Lung (tissue), 12 donors: ENCODE results near the gene SHF. TPM values are rescaled to one million over a fixed set of nuclear protein-coding genes. Genes with fewer than 3 reads are reported as not detected.

Experiments used
- ATAC-seq: fragments of 200-7000 bp; cut with Tn5 transposase; one replicate; pipeline ENCODE4 v1.9.1; 2020; ENCODE audit warnings: moderate number of reproducible peaks; ENCODE audit not compliant: insufficient read depth, low FRiP score
- DNase-seq, 3 donors: peaks; one replicate each; pipeline ENCODE4 v3.0.0-alpha.2; 2013 to 2017
- H3K27ac ChIP-seq, 2 donors: one replicate each; pipeline ENCODE4 v1.5.1; 2013; ENCODE audit warnings: mild to moderate bottlenecking in 2 of 2, moderate library complexity in 2 of 2, control low read depth in 1 of 2, inconsistent platforms in 1 of 2, low read depth in 1 of 2, low read length in 1 of 2
- H3K27me3 ChIP-seq, 3 donors: one replicate each; pipeline ENCODE4 v1.5.1; 2013; ENCODE audit warnings: low read length in 2 of 3; ENCODE audit not compliant: control insufficient read depth in 3 of 3, insufficient read depth in 3 of 3
- H3K36me3 ChIP-seq, 4 donors: one replicate each; pipeline ENCODE4 v1.5.1; 2013; ENCODE audit warnings: low read length in 4 of 4, mild to moderate bottlenecking in 1 of 4, moderate library complexity in 1 of 4; ENCODE audit not compliant: control insufficient read depth in 4 of 4, insufficient read depth in 4 of 4
- H3K4me1 ChIP-seq, 5 donors: one replicate each; pipeline ENCODE4 v1.5.1; 2013; ENCODE audit warnings: low read length in 5 of 5, mild to moderate bottlenecking in 2 of 5, moderate library complexity in 1 of 5; ENCODE audit not compliant: control insufficient read depth in 5 of 5, insufficient read depth in 5 of 5
- H3K4me3 ChIP-seq: one replicate; pipeline ENCODE4 v1.5.1; 2013; ENCODE audit warnings: mild to moderate bottlenecking, control low read depth, moderate library complexity
- H3K9ac ChIP-seq, 2 donors: one replicate each; pipeline ENCODE4 v1.5.1; 2013; ENCODE audit warnings: low read length in 2 of 2, control low read depth in 1 of 2; ENCODE audit not compliant: insufficient read depth in 1 of 2
- H3K9me3 ChIP-seq, 4 donors: one replicate each; pipeline ENCODE4 v1.5.1; 2013; ENCODE audit warnings: low read length in 3 of 4, mild to moderate bottlenecking in 1 of 4, moderate library complexity in 1 of 4; ENCODE audit not compliant: control insufficient read depth in 4 of 4, insufficient read depth in 3 of 4
- CTCF ChIP-seq: IDR thresholded peaks from 2 replicates; pipeline ENCODE4 v1.5.1; 2012; ENCODE audit warnings: mild to moderate bottlenecking; ENCODE audit errors: control extremely low read depth, extremely low read depth
- WGBS, 2 donors: extraction: QIAGEN DNeasy Blood & Tissue Kit; methylation state at CpG; one replicate each; pipeline ENCODE4 v1.1.7; 2013; 5-methylcytosine and 5-hydroxymethylcytosine counted together
- polyA plus RNA-seq, 2 donors: library from polyadenylated mRNA; stranded (reverse); fragments of 200-250 nt; gene quantifications; one replicate each; pipeline ENCODE4 v1.2.1, GENCODE V29; 2013
- total RNA-seq, 2 donors: library from RNA; depleted of rRNA in 1 of 2; stranded (reverse); fragments of >200 nt in 1 of 2; gene quantifications; one replicate each; pipeline ENCODE4 v1.2.1, GENCODE V29; 2014 to 2021
- donor health status: control.
- donor health status: control.
- donor health status: Bipolar disorder and iron deficiency.
- donor health status: healthy.
- donor health status: DM: yes; HTN: yes; CAD: no.

Gene SHF
- total and polyA plus RNA-seq, 4 donors, result 1.9 to 15.9 (median 4.0) TPM

DNA sequence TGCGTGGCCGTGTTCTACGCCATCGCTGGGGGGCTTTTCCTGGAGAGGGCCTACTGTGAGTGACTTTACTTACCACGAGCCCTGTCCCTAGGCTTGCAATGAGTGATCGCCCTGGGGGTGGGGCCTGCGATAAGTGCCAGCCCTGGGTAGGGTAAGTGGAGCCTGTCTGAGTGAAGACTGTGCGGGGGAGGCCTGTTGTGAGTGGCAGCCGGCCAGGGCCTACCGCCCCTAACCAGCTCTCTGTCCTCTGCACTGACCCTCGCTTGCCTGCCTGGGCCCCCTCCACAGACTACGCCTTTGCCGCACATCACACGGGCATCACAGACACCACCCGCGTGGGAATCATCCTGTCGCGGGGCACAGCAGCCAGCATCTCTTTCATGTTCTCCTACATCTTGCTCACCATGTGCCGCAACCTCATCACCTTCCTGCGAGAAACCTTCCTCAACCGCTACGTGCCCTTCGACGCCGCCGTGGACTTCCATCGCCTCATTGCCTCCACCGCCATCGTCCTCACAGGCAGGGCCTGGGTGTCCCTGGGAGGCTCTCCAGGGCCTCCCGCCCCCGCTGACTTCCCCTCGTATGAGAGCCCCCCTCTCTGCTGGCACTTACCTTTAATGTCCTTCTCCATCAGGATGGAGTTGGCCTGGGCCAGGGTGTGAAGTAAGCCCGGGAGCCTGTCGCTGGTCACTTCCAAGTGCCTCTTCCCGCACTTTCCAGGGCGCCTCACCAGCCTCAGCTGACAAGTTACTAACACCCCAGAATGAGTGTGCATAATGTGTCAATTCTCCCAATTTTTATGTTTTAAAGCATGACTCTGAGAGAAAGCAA, 35.6 kb downstream of the SHF start:
- Histone ChIP-seq H3K9me3 (no peaks in the 10 kb centered on the region), H3K27ac (no peak overlapping the region), H3K36me3 (peaks cover 0 to 40% (median 0%) of the 10 kb centered on the region in 4 donors), H3K4me3 (no peak overlapping the region), H3K9ac (no peak overlapping the region), H3K27me3 (no peaks in the 10 kb centered on the region), H3K4me1 (no peaks in the 10 kb centered on the region)
- no peak for TF ChIP-seq CTCF
- DNase-seq, result no peak
- no peak for ATAC-seq
- 96% methylated on average over 36 of the region's 36 CpGs for WGBS, 2 donors

- Histone ChIP-seq H3K9ac (no peak overlapping the region), H3K4me3 (no peak overlapping the region), H3K27ac (no peak overlapping the region), H3K4me1 (peaks cover 0 to 5% (median 0%) of the 10 kb centered on the region in 5 donors), H3K27me3 (peaks cover 0 to under 1% (median 0%) of the 10 kb centered on the region in 3 donors), H3K36me3 (peaks cover 0 to 36% (median 0%) of the 10 kb centered on the region in 4 donors), H3K9me3 (no peaks in the 10 kb centered on the region)
- DNase-seq (no peak), ATAC-seq (no peak)
- 95 to 96% methylated on average over 6 of the region's 6 CpGs for WGBS, 2 donors
- no peak for TF ChIP-seq CTCF
Measured at GRCh38 chr15:45150997-45151396, 36.8 kb downstream of the SHF start.

GRCh38 chr15:45150481-45150880, 37.3 kb downstream of the SHF start:
- Histone ChIP-seq H3K9ac (no peak overlapping the region), H3K27me3 (peaks cover 0 to 2% (median 0%) of the 10 kb centered on the region in 3 donors), H3K36me3 (peaks cover 0 to 32% (median 0%) of the 10 kb centered on the region in 4 donors), H3K4me1 (peaks cover 0 to 5% (median 0%) of the 10 kb centered on the region in 5 donors), H3K4me3 (no peak overlapping the region), H3K9me3 (no peaks in the 10 kb centered on the region), H3K27ac (no peak overlapping the region)
- 83 to 93% methylated on average over 6 of the region's 6 CpGs for WGBS, 2 donors
- ATAC-seq (no peak), DNase-seq (no peak)
- no peak for TF ChIP-seq CTCF
